Nephron progenitor cell (in vitro differentiated cells): Measurements from ENCODE around the gene DHX40.

Source experiments
- DNase-seq: peaks from one replicate; pipeline ENCODE4 v3.0.0; 2021
- H3K27ac Mint-ChIP-seq: 2 replicates; pipeline ENCODE4 v1.8.0; 2021; ENCODE audit warnings: mild to moderate bottlenecking, moderate library complexity, mixed read lengths
- H3K27me3 Mint-ChIP-seq: 2 replicates; pipeline ENCODE4 v1.8.0; 2021; ENCODE audit warnings: mild to moderate bottlenecking, low read depth, mixed read lengths; ENCODE audit not compliant: poor library complexity
- H3K36me3 Mint-ChIP-seq: 2 replicates; pipeline ENCODE4 v1.8.0; 2021; ENCODE audit warnings: low read depth, mixed read lengths
- H3K4me1 Mint-ChIP-seq: 2 replicates; pipeline ENCODE4 v1.8.0; 2021; ENCODE audit warnings: mixed read lengths
- H3K4me3 Mint-ChIP-seq: 2 replicates; pipeline ENCODE4 v1.8.0; 2021; ENCODE audit warnings: mild to moderate bottlenecking, moderate library complexity, mixed read lengths
- H3K9me3 Mint-ChIP-seq: 2 replicates; pipeline ENCODE4 v1.8.0; 2021; ENCODE audit warnings: mild to moderate bottlenecking, moderate library complexity, mixed read lengths
- CTCF ChIP-seq: fragments of 200-600 bp; sonication (generic); IDR thresholded peaks from 2 replicates; pipeline ENCODE4 v1.5.0; 2021; ENCODE audit warnings: antibody characterized with exemption

Gene DHX40

GRCh38 chr17:59627770-59628171 is 62.4 kb downstream of the DHX40 start:
- no peak overlapping the region for H3K27ac Mint-ChIP-seq
- no peak overlapping the region for H3K4me3 Mint-ChIP-seq
- TF ChIP-seq CTCF: no peak
- peaks cover 46% of the 10 kb centered on the region for H3K36me3 Mint-ChIP-seq
- no peak for DNase-seq
- peaks cover 24% of the 10 kb centered on the region for H3K9me3 Mint-ChIP-seq
- H3K4me1 Mint-ChIP-seq: peaks cover 5% of the 10 kb centered on the region
- H3K27me3 Mint-ChIP-seq: no peaks in the 10 kb centered on the region

GRCh38 chr17:59629174-59629573 is 63.8 kb downstream of the DHX40 start:
- Mint-ChIP-seq H3K36me3 (peaks cover 41% of the 10 kb centered on the region), H3K4me1 (no peaks in the 10 kb centered on the region), H3K27me3 (no peaks in the 10 kb centered on the region), H3K4me3 (no peak overlapping the region), H3K9me3 (peaks cover 24% of the 10 kb centered on the region), H3K27ac (no peak overlapping the region)
- no peak for TF ChIP-seq CTCF
- no peak for DNase-seq

GRCh38 chr17:59631276-59631675 is 65.9 kb downstream of the DHX40 start:
- H3K27me3 Mint-ChIP-seq: no peaks in the 10 kb centered on the region
- no peak overlapping the region for H3K27ac Mint-ChIP-seq
- no peak for TF ChIP-seq CTCF
- peaks cover 24% of the 10 kb centered on the region for H3K9me3 Mint-ChIP-seq
- H3K36me3 Mint-ChIP-seq: peaks cover 40% of the 10 kb centered on the region
- no peak overlapping the region for H3K4me3 Mint-ChIP-seq
- no peaks in the 10 kb centered on the region for H3K4me1 Mint-ChIP-seq
- DNase-seq: no peak

GRCh38 chr17:59632398-59632797 is 67.0 kb downstream of the DHX40 start:
- H3K27ac Mint-ChIP-seq: no peak overlapping the region
- H3K27me3 Mint-ChIP-seq: no peaks in the 10 kb centered on the region

GRCh38 chr17:59633658-59634359 is 68.4 kb downstream of the DHX40 start:
- TF ChIP-seq CTCF: no peak
- no peak for DNase-seq
- H3K27me3 Mint-ChIP-seq: no peaks in the 10 kb centered on the region
- H3K9me3 Mint-ChIP-seq: peaks cover 23% of the 10 kb centered on the region
- H3K4me1 Mint-ChIP-seq: peaks cover 5% of the 10 kb centered on the region
- H3K27ac Mint-ChIP-seq: no peak overlapping the region
- H3K4me3 Mint-ChIP-seq: no peak overlapping the region
- peaks cover 30% of the 10 kb centered on the region for H3K36me3 Mint-ChIP-seq

More at GRCh38 chr17:59632398-59632797, 67.0 kb downstream of the DHX40 start:
- Mint-ChIP-seq H3K36me3 (peaks cover 40% of the 10 kb centered on the region), H3K4me1 (no peaks in the 10 kb centered on the region), H3K9me3 (peaks cover 24% of the 10 kb centered on the region), H3K4me3 (no peak overlapping the region)
- DNase-seq: no peak
- TF ChIP-seq CTCF: no peak
